Kidney capillary endothelial cell (primary cell): ENCODE measurements around the gene PRX.
"Not testable (repeated sequence)": the region's sequence is repeated elsewhere in the genome, so short reads cannot be mapped to it uniquely, and the experiment has no call there.

Experiments used
- DNase-seq: peaks from one replicate; pipeline ENCODE4 v3.0.0-alpha.2; 2018; ENCODE audit warnings: low spot score

Gene PRX

GRCh38 chr19:40416918-40417642 lies 3.9 kb upstream of the PRX start:
- peak; percentile 71 for DNase-seq

GRCh38 chr19:40415768-40416167 lies 2.6 kb upstream of the PRX start:
- no peak for DNase-seq

GRCh38 chr19:40414542-40415535 lies 1.7 kb upstream of the PRX start:
- no peak for DNase-seq

- no peak for DNase-seq
Measured at GRCh38 chr19:40412866-40413265, 312 bp downstream of the PRX start.

- no peak for DNase-seq
Measured at GRCh38 chr19:40411958-40412499, 1.1 kb downstream of the PRX start.

- no peak for DNase-seq
Measured at GRCh38 chr19:40411125-40411842, 1.9 kb downstream of the PRX start.

- no peak for DNase-seq
Measured at GRCh38 chr19:40410030-40410389, 3.2 kb downstream of the PRX start.

- DNase-seq: not testable (repeated sequence)
Measured at GRCh38 chr19:40408598-40408925, 4.6 kb downstream of the PRX start.

- DNase-seq: no peak
Measured at GRCh38 chr19:40407714-40408597, 5.2 kb downstream of the PRX start.

- peak; percentile 87 for DNase-seq
Measured at GRCh38 chr19:40403262-40403984, 9.8 kb downstream of the PRX start.

GRCh38 chr19:40400559-40400958 lies 12.6 kb downstream of the PRX start:
- DNase-seq: no peak

GRCh38 chr19:40398417-40399131 lies 14.6 kb downstream of the PRX start:
- DNase-seq: no peak

- no peak for DNase-seq
Measured at GRCh38 chr19:40397568-40397906, 15.6 kb downstream of the PRX start.

- no peak for DNase-seq
Measured at GRCh38 chr19:40396886-40397567, 16.2 kb downstream of the PRX start.

GRCh38 chr19:40395956-40396355 lies 17.2 kb downstream of the PRX start:
- DNase-seq: no peak

GRCh38 chr19:40394816-40395210 lies 18.4 kb downstream of the PRX start:
- no peak for DNase-seq

GRCh38 chr19:40393894-40394815 lies 19.0 kb downstream of the PRX start:
- no peak for DNase-seq

GRCh38 chr19:40392894-40393517 lies 20.2 kb downstream of the PRX start:
- no peak for DNase-seq
